ENCODE results near the gene LRRC47. TPM values are rescaled to one million over a fixed set of nuclear protein-coding genes. Genes with fewer than 3 reads are reported as not detected.
"Not testable (repeated sequence)": the region's sequence is repeated elsewhere in the genome, so short reads cannot be mapped to it uniquely, and the experiment has no call there.

Gene LRRC47
- total and polyA plus RNA-seq, 8 donors = 34.2 to 66.4 (median 51.8) TPM

DNA sequence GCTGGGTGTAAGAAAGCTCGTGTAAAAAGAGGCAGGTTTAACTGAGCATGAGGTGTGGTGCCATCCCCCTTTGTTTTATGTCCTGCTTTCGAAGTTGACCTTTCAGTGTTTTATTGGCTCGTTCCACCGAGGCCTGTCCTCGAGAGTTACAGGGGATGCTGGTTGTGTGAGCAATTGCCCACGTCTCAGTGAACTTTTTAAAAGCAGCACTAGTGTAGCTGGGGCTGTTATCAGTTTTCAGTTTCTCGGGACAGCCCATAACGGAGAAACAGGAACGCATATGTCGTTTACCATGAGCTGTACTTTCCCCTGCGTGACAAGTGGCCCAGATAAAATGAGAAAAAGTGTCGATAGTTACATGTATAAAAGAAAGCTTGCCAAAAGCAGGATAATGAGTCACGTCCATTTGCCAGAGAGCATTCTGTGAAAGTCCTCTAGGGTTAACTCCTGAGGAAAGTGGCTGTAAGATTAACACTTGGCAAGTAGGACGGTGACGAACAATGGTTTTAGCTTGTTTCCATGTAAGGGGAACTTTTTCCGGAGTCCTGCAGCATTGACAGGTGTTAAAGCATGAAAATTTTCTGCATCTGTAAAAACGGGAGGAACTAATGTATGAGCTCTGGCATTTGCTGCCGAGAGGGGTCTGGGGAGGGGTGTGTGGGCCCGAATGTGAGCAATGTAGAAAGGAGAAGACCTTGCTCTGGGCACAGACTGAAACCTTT is 7.8 kb upstream of the LRRC47 start:
- H3K27ac ChIP-seq = no peak overlapping the region
- H3K27me3 ChIP-seq = peaks cover 0 to 20% of the 10 kb centered on the region in 2 donors
- TF ChIP-seq, protein P1, sequence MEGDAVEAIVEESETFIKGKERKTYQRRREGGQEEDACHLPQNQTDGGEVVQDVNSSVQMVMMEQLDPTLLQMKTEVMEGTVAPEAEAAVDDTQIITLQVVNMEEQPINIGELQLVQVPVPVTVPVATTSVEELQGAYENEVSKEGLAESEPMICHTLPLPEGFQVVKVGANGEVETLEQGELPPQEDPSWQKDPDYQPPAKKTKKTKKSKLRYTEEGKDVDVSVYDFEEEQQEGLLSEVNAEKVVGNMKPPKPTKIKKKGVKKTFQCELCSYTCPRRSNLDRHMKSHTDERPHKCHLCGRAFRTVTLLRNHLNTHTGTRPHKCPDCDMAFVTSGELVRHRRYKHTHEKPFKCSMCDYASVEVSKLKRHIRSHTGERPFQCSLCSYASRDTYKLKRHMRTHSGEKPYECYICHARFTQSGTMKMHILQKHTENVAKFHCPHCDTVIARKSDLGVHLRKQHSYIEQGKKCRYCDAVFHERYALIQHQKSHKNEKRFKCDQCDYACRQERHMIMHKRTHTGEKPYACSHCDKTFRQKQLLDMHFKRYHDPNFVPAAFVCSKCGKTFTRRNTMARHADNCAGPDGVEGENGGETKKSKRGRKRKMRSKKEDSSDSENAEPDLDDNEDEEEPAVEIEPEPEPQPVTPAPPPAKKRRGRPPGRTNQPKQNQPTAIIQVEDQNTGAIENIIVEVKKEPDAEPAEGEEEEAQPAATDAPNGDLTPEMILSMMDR (IDR thresholded peaks at IDR 0.05) = no peak
- H3K36me3 ChIP-seq = no peaks in the 10 kb centered on the region
- H3K4me1 ChIP-seq = no peaks in the 10 kb centered on the region
- no peak overlapping the region for H3K4me3 ChIP-seq
- DNase-seq = no peak
- H3K9me3 ChIP-seq = no peaks in the 10 kb centered on the region
- intact Hi-C loops (cut with DNase I) = no loop called here
- no peak for ATAC-seq

DNA sequence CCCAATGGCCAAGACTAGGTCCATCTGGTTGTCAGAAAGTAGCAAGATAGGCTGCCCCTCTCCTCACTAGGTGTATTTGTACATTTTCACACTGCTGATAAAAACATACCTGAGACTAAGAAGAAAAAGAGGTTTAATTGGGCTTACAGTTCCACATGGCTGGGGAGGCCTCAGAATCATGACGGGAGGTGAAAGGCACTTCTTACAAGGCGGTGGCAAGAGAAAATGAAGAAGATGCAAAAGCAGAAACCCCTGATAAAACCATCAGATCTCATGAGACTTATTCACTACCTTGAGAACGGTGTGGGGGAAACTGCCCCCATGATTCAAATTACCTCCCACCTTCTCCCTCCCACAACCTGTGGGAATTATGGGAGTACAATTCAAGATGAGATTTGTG is 4.5 kb upstream of the LRRC47 start:
- H3K36me3 ChIP-seq; DNase-seq; intact Hi-C loops (cut with DNase I); ATAC-seq; H3K27ac ChIP-seq; H3K4me1 ChIP-seq; H3K9me3 ChIP-seq; H3K4me3 ChIP-seq: not testable (repeated sequence)
- peaks cover 0 to 20% of the 10 kb centered on the region in 2 donors for H3K27me3 ChIP-seq

DNA sequence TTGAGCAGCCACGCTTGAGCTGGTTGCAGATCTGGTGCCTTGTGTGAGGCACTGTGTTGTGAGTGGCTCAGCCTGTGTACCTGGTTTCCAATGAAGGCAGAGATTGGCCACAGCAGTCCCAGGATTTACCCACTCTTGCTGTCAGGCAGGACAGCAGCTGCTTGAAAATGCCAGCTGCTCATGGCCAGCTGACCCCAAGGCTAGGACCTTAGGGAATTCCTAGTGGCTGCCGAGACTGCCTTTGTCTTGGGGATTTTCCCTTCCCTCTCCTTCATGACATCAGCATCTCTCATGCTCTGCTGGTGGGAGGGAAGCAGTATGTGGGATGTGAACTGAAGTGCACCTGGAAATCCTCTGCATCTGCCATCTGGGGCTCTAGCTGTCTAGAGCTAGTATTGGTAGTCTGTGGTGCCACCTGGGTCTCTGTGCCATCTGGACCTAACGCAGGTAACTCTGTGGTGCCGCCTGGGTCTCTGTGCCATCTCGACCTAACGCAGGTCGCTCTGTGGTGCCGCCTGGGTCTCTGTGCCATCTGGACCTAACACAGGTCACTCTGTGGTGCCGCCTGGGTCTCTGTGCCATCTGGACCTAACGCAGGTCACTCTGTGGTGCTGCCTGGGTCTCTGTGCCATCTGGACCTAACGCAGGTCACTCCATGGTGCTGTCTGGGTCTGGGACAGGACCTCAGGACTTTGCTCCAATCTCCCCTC is 3.8 kb upstream of the LRRC47 start:
- Histone ChIP-seq H3K4me1 (peaks cover 6 to 16% of the 10 kb centered on the region in 2 donors), H3K9me3 (no peaks in the 10 kb centered on the region), H3K27ac (no peak overlapping the region), H3K36me3 (no peaks in the 10 kb centered on the region), H3K27me3 (peaks cover 0 to 20% of the 10 kb centered on the region in 2 donors), H3K4me3 (no peak overlapping the region)
- intact Hi-C loops (cut with DNase I) = no loop called here
- DNase-seq (no peak), ATAC-seq (no peak)
- TF ChIP-seq, protein P1 (IDR thresholded peaks at IDR 0.05) = no peak

DNA sequence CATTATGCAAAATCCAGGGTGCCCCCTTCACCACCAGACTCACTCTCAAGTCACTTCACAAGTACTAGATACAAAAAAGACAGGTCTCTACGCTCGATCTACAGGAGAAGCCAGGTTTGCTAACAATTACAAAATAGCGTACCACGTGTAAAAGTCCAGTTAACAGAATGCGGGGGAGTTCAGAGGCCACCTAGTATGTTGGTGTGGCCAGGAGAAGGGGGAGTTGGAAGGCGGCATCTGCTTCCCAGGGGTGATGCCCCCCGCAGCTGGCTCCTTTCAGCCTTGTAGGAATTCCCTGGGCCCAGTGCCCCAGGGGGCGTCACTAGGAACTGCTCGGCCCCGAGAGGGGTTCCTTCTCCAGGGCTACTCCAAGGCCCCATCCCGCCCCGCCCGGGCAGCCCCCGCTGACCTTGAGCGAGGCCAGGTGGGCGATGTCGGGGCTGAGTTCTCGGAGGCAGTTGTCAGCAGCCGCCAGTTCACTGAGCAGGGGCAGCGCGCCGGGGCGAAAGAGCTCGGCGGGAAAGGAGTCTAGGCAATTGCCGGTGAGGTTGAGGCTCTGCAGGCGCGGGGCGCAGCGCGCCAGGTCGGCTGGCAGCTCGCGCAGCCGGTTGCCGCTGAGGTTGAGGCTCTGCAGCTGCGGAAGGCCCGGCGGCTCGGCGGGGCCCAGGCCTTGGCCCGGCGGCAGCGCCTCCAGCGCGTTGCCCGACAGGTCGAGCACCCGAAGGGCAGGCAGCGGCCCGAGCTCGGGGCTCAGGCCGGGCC is 664 bp downstream of the LRRC47 start:
- no peaks in the 10 kb centered on the region for H3K36me3 ChIP-seq
- peak overlapping the region; percentile 90 to 97 for H3K4me3 ChIP-seq
- no peaks in the 10 kb centered on the region for H3K9me3 ChIP-seq
- intact Hi-C loops (cut with DNase I) = no loop called here
- TF ChIP-seq, protein P1 (IDR thresholded peaks at IDR 0.05) = no peak
- H3K27me3 ChIP-seq = peaks cover 0 to 10% of the 10 kb centered on the region in 2 donors
- peak overlapping the region in 1 of 2 donors; percentile 73 for H3K27ac ChIP-seq
- H3K4me1 ChIP-seq = peaks cover 23 to 39% of the 10 kb centered on the region in 2 donors
- DNase-seq (peak in 1 of 4 donors; percentile 76), ATAC-seq (no peak)

DNA sequence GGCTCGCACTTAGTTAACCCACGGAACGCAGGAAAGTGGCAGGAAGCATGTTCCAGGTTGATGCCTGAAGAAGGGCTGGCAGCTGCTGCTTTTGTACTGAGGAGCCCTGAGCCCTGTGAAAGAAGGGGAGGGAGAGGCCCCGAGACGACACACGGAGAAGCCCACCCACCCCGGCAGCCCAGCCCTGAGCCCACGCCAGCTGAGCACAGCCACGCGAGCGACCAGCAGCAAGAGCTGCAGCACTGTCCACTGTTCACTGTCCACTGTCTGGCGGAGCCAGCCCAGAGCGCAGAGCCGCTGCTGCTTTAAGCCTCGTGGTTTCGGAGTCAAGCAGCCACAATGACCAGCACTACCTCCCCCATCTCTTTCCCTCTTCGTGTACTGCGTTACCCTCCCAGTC is 5.3 kb downstream of the LRRC47 start:
- TF ChIP-seq, protein P1 (IDR thresholded peaks at IDR 0.05) = no peak
- no peak overlapping the region for H3K4me3 ChIP-seq
- H3K36me3 ChIP-seq = peaks cover 0 to 37% of the 10 kb centered on the region in 2 donors

More for the DNA sequence above, 5.3 kb downstream of the LRRC47 start:
- peaks cover 23 to 41% of the 10 kb centered on the region in 2 donors for H3K4me1 ChIP-seq
- no peak for ATAC-seq
- H3K27ac ChIP-seq = no peak overlapping the region
- no peaks in the 10 kb centered on the region for H3K9me3 ChIP-seq
- intact Hi-C loops (cut with DNase I) = no loop called here
- peak in 1 of 4 donors; percentile 57 for DNase-seq
- H3K27me3 ChIP-seq = no peaks in the 10 kb centered on the region
